Osteoblast (primary cell): ENCODE results near the gene EMB. TPM values are rescaled to one million over a fixed set of nuclear protein-coding genes. Genes with fewer than 3 reads are reported as not detected.
"Not testable (repeated sequence)": the region's sequence is repeated elsewhere in the genome, so short reads cannot be mapped to it uniquely, and the experiment has no call there.

Source experiments
- DNase-seq: peaks from one replicate; pipeline ENCODE4 v3.0.0; 2011; ENCODE audit warnings: low spot score, mixed read lengths; ENCODE audit not compliant: insufficient read length; ENCODE audit errors: missing footprints
- H2AFZ ChIP-seq: 2 replicates; pipeline ENCODE4 v1.6.0; 2011; ENCODE audit warnings: mild to moderate bottlenecking, low read length
- H3K27ac ChIP-seq: 2 replicates; pipeline ENCODE4 v1.5.1; 2011; ENCODE audit warnings: mild to moderate bottlenecking, low read depth, low read length, moderate library complexity
- H3K27me3 ChIP-seq: 2 replicates; pipeline ENCODE4 v1.6.0; 2012; ENCODE audit warnings: mild to moderate bottlenecking, control low read depth, inconsistent platforms, low read length, moderate library complexity; ENCODE audit not compliant: insufficient read depth
- H3K36me3 ChIP-seq: 2 replicates; pipeline ENCODE4 v1.5.1; 2011; ENCODE audit warnings: mild to moderate bottlenecking, low read length, control low read depth, moderate library complexity; ENCODE audit not compliant: insufficient read depth
- H3K4me1 ChIP-seq: 2 replicates; pipeline ENCODE4 v1.5.1; 2011; ENCODE audit warnings: mild to moderate bottlenecking, low read length, control low read depth, moderate library complexity; ENCODE audit not compliant: insufficient read depth
- H3K4me2 ChIP-seq: 2 replicates; pipeline ENCODE4 v1.6.0; 2011; ENCODE audit warnings: mild to moderate bottlenecking, low read length; ENCODE audit not compliant: insufficient read depth
- H3K4me3 ChIP-seq: fragments of 200-600 bp; sonication (generic); 3 replicates; pipeline ENCODE4 v1.5.1; 2012; ENCODE audit warnings: mild to moderate bottlenecking, low read length, inconsistent platforms; ENCODE audit not compliant: insufficient read depth
- H3K79me2 ChIP-seq: 2 replicates; pipeline ENCODE4 v1.6.0; 2012; ENCODE audit warnings: mild to moderate bottlenecking, low read length, control low read depth, inconsistent platforms; ENCODE audit not compliant: insufficient read depth
- H3K9me3 ChIP-seq: 2 replicates; pipeline ENCODE4 v1.5.1; 2011; ENCODE audit warnings: low read depth, low read length, control low read depth
- H4K20me1 ChIP-seq: 2 replicates; pipeline ENCODE4 v1.6.0; 2012; ENCODE audit warnings: mild to moderate bottlenecking, low read length, control low read depth; ENCODE audit not compliant: insufficient read depth
- CTCF ChIP-seq: IDR thresholded peaks from 2 replicates; pipeline ENCODE4 v1.5.1; 2011; ENCODE audit warnings: mild to moderate bottlenecking, low read depth, low read length, moderate library complexity; ENCODE audit errors: extremely low read depth
- total RNA-seq: library from RNA; depleted of rRNA; stranded (reverse); fragments of >200 nt; gene quantifications from 2 replicates; pipeline ENCODE4 v1.2.3, GENCODE V29; 2012

The EMB gene
- total RNA-seq, 1 donor: 14.5 TPM

- H3K4me3 ChIP-seq, H3K4me2 ChIP-seq, H3K36me3 ChIP-seq, H3K27ac ChIP-seq, H3K4me1 ChIP-seq, H3K27me3 ChIP-seq, H3K9me3 ChIP-seq, H4K20me1 ChIP-seq, H2AFZ ChIP-seq, DNase-seq, H3K79me2 ChIP-seq: not testable (repeated sequence)
These were observed 19.7 kb downstream of the EMB start for GRCh38 chr5:50421184-50421950.

GRCh38 chr5:50420343-50420935 lies 20.6 kb downstream of the EMB start:
- H3K4me1 ChIP-seq: no peaks in the 10 kb centered on the region
- no peak overlapping the region for H3K4me3 ChIP-seq
- H4K20me1 ChIP-seq: no peaks in the 10 kb centered on the region
- TF ChIP-seq CTCF: no peak
- no peak for DNase-seq
- H3K27me3 ChIP-seq: no peaks in the 10 kb centered on the region
- H2AFZ ChIP-seq: no peak overlapping the region
- no peaks in the 10 kb centered on the region for H3K9me3 ChIP-seq
- no peak overlapping the region for H3K4me2 ChIP-seq
- no peak overlapping the region for H3K27ac ChIP-seq
- H3K79me2 ChIP-seq: no peaks in the 10 kb centered on the region
- H3K36me3 ChIP-seq: no peaks in the 10 kb centered on the region

GRCh38 chr5:50419656-50420055 lies 21.4 kb downstream of the EMB start:
- H3K27ac ChIP-seq, H3K27me3 ChIP-seq, H3K4me3 ChIP-seq, H4K20me1 ChIP-seq, H2AFZ ChIP-seq, H3K4me1 ChIP-seq, H3K4me2 ChIP-seq, DNase-seq, H3K36me3 ChIP-seq, H3K79me2 ChIP-seq, H3K9me3 ChIP-seq: not testable (repeated sequence)

- H3K4me3 ChIP-seq: not testable (repeated sequence)
These were observed 24.5 kb downstream of the EMB start for GRCh38 chr5:50416637-50417036.

GRCh38 chr5:50415912-50416311 lies 25.2 kb downstream of the EMB start:
- no peaks in the 10 kb centered on the region for H3K4me1 ChIP-seq
- no peaks in the 10 kb centered on the region for H4K20me1 ChIP-seq
- no peaks in the 10 kb centered on the region for H3K79me2 ChIP-seq
- H3K27ac ChIP-seq: no peak overlapping the region
- TF ChIP-seq CTCF: no peak
- H3K36me3 ChIP-seq: no peaks in the 10 kb centered on the region
- no peaks in the 10 kb centered on the region for H3K27me3 ChIP-seq
- no peaks in the 10 kb centered on the region for H3K9me3 ChIP-seq
- H3K4me3 ChIP-seq: no peak overlapping the region
- no peak overlapping the region for H3K4me2 ChIP-seq
- no peak overlapping the region for H2AFZ ChIP-seq
- DNase-seq: no peak

More at GRCh38 chr5:50416637-50417036, 24.5 kb downstream of the EMB start:
- not testable (repeated sequence) for H3K79me2 ChIP-seq, H2AFZ ChIP-seq, H3K36me3 ChIP-seq, H3K4me1 ChIP-seq, H3K4me2 ChIP-seq, H3K27me3 ChIP-seq, H3K27ac ChIP-seq, H3K9me3 ChIP-seq, H4K20me1 ChIP-seq, DNase-seq

GRCh38 chr5:50410932-50411331 lies 30.2 kb downstream of the EMB start:
- H3K9me3 ChIP-seq, H4K20me1 ChIP-seq, H3K36me3 ChIP-seq, H3K79me2 ChIP-seq, DNase-seq, H3K27ac ChIP-seq, H3K4me1 ChIP-seq, H3K27me3 ChIP-seq, H3K4me2 ChIP-seq, H3K4me3 ChIP-seq, H2AFZ ChIP-seq: not testable (repeated sequence)
